IMR-90 (cell line): Measurements from ENCODE around the gene LDB2. TPM values are rescaled to one million over a fixed set of nuclear protein-coding genes. Genes with fewer than 3 reads are reported as not detected.
A peak's percentile ranks its signal among the peaks of the same experiment; 100 is the strongest.
"Not testable (repeated sequence)": the region's sequence is repeated elsewhere in the genome, so short reads cannot be mapped to it uniquely, and the experiment has no call there.

Experiments
- ATAC-seq: fragments of 200-7000 bp; cut with Tn5 transposase; 2 replicates; pipeline ENCODE4 v1.9.1; 2020; ENCODE audit warnings: low read depth, mild to moderate bottlenecking, moderate library complexity
- BruUV-seq: library from RNA; stranded (reverse); fragments of 400-500 nt; replicated peaks from 2 replicates; lab custom pipeline; 2021; lab: Mats Ljungman, UMichigan
- CTCF ChIA-PET: fragments of 300-600 bp; formaldehyde crosslinking; extraction: SDS; loops from one replicate; lab custom pipeline; 2021; ENCODE audit warnings: antibody characterized with exemption; lab: Yijun Ruan, JAX
- POLR2A ChIA-PET: fragments of 300-600 bp; sonication (Branson Sonifier 250); formaldehyde crosslinking; loops from one replicate; lab custom pipeline; 2022; ENCODE audit warnings: antibody characterized with exemption; ENCODE audit not compliant: unreplicated experiment; lab: Charles Lee
- DNase-seq: peaks from one replicate; pipeline ENCODE4 v3.0.0; 2013
- H2AFZ ChIP-seq: replicated peaks from 2 replicates; pipeline ENCODE3; 2013; ENCODE audit warnings: low read length, mild to moderate bottlenecking; ENCODE audit not compliant: poor library complexity
- H2AK5ac ChIP-seq: 2 replicates; pipeline ENCODE4 v1.6.1; 2013; ENCODE audit warnings: low read depth, low read length, inconsistent platforms
- H2AK9ac ChIP-seq: replicated peaks from 2 replicates; pipeline ENCODE3; 2013; ENCODE audit warnings: mild to moderate bottlenecking, low read depth, low read length, moderate library complexity; ENCODE audit not compliant: poor library complexity
- H2BK120ac ChIP-seq: 2 replicates; pipeline ENCODE4 v1.6.1; 2013; ENCODE audit warnings: low read depth, low read length, inconsistent platforms
- H2BK15ac ChIP-seq: 3 replicates; pipeline ENCODE4 v1.6.1; 2013; ENCODE audit warnings: low read depth, low read length, inconsistent platforms
- H2BK20ac ChIP-seq: 2 replicates; pipeline ENCODE4 v1.6.1; 2013; ENCODE audit warnings: low read depth, mild to moderate bottlenecking, inconsistent platforms, low read length, moderate library complexity
- H2BK5ac ChIP-seq: 2 replicates; pipeline ENCODE4 v1.6.1; 2013; ENCODE audit warnings: mild to moderate bottlenecking, low read depth, low read length, inconsistent platforms; ENCODE audit not compliant: poor library complexity, severe bottlenecking
- H3K14ac ChIP-seq: replicated peaks from 2 replicates; pipeline ENCODE4 v1.6.1; 2013; ENCODE audit warnings: low read depth, low read length, inconsistent platforms
- H3K18ac ChIP-seq: 2 replicates; pipeline ENCODE4 v1.6.1; 2013; ENCODE audit warnings: low read depth, low read length, control low read depth
- H3K23ac ChIP-seq: 2 replicates; pipeline ENCODE4 v1.6.1; 2013; ENCODE audit warnings: low read depth, low read length, inconsistent platforms
- H3K27ac ChIP-seq: 2 replicates; pipeline ENCODE4 v1.5.1; 2013; ENCODE audit warnings: mild to moderate bottlenecking, control low read depth, low read length; ENCODE audit not compliant: insufficient read depth
- H3K27me3 ChIP-seq: 2 replicates; pipeline ENCODE4 v1.6.1; 2013; ENCODE audit warnings: low read length; ENCODE audit not compliant: control insufficient read depth, insufficient read depth
- H3K36me3 ChIP-seq: 2 replicates; pipeline ENCODE4 v1.6.1; 2013; ENCODE audit warnings: low read length, mixed read lengths; ENCODE audit not compliant: control insufficient read depth, insufficient read depth
- H3K4ac ChIP-seq: 2 replicates; pipeline ENCODE4 v1.6.1; 2013; ENCODE audit warnings: low read depth, low read length, inconsistent platforms
- H3K4me1 ChIP-seq: 2 replicates; pipeline ENCODE4 v1.6.1; 2013; ENCODE audit warnings: low read length, mixed read lengths; ENCODE audit not compliant: control insufficient read depth, insufficient read depth
- H3K4me2 ChIP-seq: 2 replicates; pipeline ENCODE4 v1.6.1; 2013; ENCODE audit warnings: low read depth, mild to moderate bottlenecking, control low read depth, low read length, moderate library complexity
- H3K4me3 ChIP-seq: 2 replicates; pipeline ENCODE4 v1.5.1; 2013; ENCODE audit warnings: low read depth, mild to moderate bottlenecking, control low read depth, low read length, moderate library complexity; ENCODE audit not compliant: insufficient read depth
- H3K56ac ChIP-seq: 2 replicates; pipeline ENCODE4 v1.6.1; 2013; ENCODE audit warnings: low read length, inconsistent platforms; ENCODE audit not compliant: insufficient read depth; ENCODE audit errors: extremely low read depth
- H3K79me1 ChIP-seq, 2 experiments: 2 replicates each; pipeline ENCODE4 v1.6.1; 2013; ENCODE audit warnings: low read length in 2 of 2, inconsistent platforms in 1 of 2, low read depth in 1 of 2
- H3K9ac ChIP-seq: 2 replicates; pipeline ENCODE4 v1.6.1; 2013; ENCODE audit warnings: low read depth, low read length, control low read depth
- H3K9me1 ChIP-seq: 2 replicates; pipeline ENCODE4 v1.6.1; 2013; ENCODE audit warnings: low read length, inconsistent platforms; ENCODE audit not compliant: insufficient read depth
- H3K9me3 ChIP-seq: 2 replicates; pipeline ENCODE4 v1.6.1; 2013; ENCODE audit warnings: low read length; ENCODE audit not compliant: control insufficient read depth, insufficient read depth
- H4K20me1 ChIP-seq: 2 replicates; pipeline ENCODE4 v1.6.1; 2013; ENCODE audit warnings: low read length, inconsistent platforms; ENCODE audit not compliant: insufficient read depth
- H4K5ac ChIP-seq: 2 replicates; pipeline ENCODE4 v1.6.1; 2013; ENCODE audit warnings: mild to moderate bottlenecking, low read depth, low read length, control low read depth
- H4K8ac ChIP-seq, 2 experiments: 2 replicates each; pipeline ENCODE4 v1.6.1; 2013; ENCODE audit warnings: low read depth in 2 of 2, low read length in 2 of 2, control low read depth in 1 of 2, inconsistent platforms in 1 of 2
- H4K91ac ChIP-seq: 2 replicates; pipeline ENCODE4 v1.6.1; 2013; ENCODE audit warnings: low read depth, low read length, inconsistent platforms; ENCODE audit not compliant: insufficient read depth
- CTCF ChIP-seq: conservative IDR thresholded peaks from 2 replicates; pipeline ENCODE4 v1.5.1; 2012; ENCODE audit warnings: mild to moderate bottlenecking, low read depth, low read length, improper control_type of control experiment
- WGBS, 2 experiments: methylation state at CpG; one replicate each; pipeline versions ENCODE4 v1.1.5 to v1.1.7; 2013; ENCODE audit warnings: missing lambda C conversion rate in 2 of 2; ENCODE audit not compliant: insufficient read length in 1 of 2; ENCODE audit errors: extremely low coverage in 2 of 2; 5-methylcytosine and 5-hydroxymethylcytosine counted together
- dilution Hi-C: fragments of 300-500 bp; cut with HindIII; formaldehyde crosslinking; loops from one replicate; pipeline ENCODE4 v1.14.3; 2018; ENCODE audit warnings: low sequenced_read_pairs; ENCODE audit not compliant: unreplicated experiment
- in situ Hi-C: fragments of 300-500 bp; cut with MboI; formaldehyde crosslinking; loops from 3 replicates; pipeline ENCODE4 v1.14.3; 2019; ENCODE audit warnings: low sequenced_read_pairs, inconsistent platforms, mixed read lengths
- intact Hi-C: fragments of 100-400 bp; cut with micrococcal nuclease; formaldehyde crosslinking; loops from 2 replicates; pipeline ENCODE4 v1.10.0; 2022
- polyA plus RNA-seq, 3 experiments: library from polyadenylated mRNA; depleted of rRNA; stranded (reverse); fragments of >200 nt; gene quantifications; 2 replicates each; pipeline ENCODE4 v1.2.3, GENCODE V29; 2012; ENCODE audit warnings: low replicate concordance in 1 of 3
- total RNA-seq: library from RNA; depleted of rRNA; stranded (reverse); fragments of >200 nt; gene quantifications from 2 replicates; pipeline ENCODE4 v1.2.3, GENCODE V29; 2012

Gene LDB2
- total and polyA plus RNA-seq, 2 of the 4 experiments (the other 2 are of a cell fraction), result 67.9 to 116 TPM

DNA sequence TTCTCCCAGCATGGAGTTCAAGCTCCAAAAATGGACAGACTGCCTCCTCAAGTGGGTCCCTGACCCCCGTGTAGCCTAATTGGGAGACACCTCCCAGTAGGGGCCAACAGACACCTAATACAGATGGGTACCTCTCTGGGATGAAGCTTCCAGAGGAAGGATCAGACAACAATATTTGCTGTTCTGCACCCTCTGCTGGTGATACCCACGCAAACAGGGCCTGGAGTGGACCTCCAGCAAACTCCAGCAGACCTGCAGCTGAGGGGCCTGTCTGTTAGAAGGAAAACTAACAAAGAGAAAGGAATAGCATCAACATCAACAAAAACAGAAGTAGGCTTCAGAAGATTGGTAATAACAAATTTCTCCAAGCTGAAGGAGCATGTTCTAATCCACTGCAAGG lies 269.2 kb downstream of the LDB2 start:
- DNase-seq, H3K56ac ChIP-seq, H3K4me3 ChIP-seq, H3K9me3 ChIP-seq, H3K27me3 ChIP-seq, H3K4me2 ChIP-seq, H3K9ac ChIP-seq, ATAC-seq, dilution Hi-C loops, H4K20me1 ChIP-seq, BruUV-seq, in situ Hi-C loops, H3K23ac ChIP-seq, H2AK9ac ChIP-seq, H2AFZ ChIP-seq, H3K36me3 ChIP-seq: not testable (repeated sequence)
- POLR2A ChIA-PET, result interaction anchor here (0.6 kb wide), 1 partner anchor 157 kb away, joined by 3 read pairs; no protein-coding TSS in a partner anchor
- Histone ChIP-seq H3K79me1 (peaks cover 0 to 23% of the 10 kb centered on the region in 2 experiments; a peak in 2 of 4 replicates), H3K18ac (peak overlapping the region; percentile 94), H4K5ac (peak overlapping the region; percentile 100), H3K4me1 (peaks cover 20% of the 10 kb centered on the region), H4K8ac (peak overlapping the region; percentile 32 to 76; a peak in 3 of 4 replicates), H2AK5ac (peak overlapping the region; percentile 99), H2BK120ac (peak overlapping the region; percentile 88), H3K4ac (peak overlapping the region; percentile 89), H3K27ac (peak overlapping the region; percentile 92), H4K91ac (peak overlapping the region; percentile 98; the same call in 1 of the 2 replicates), H3K14ac (0 out of 2 replicates have a peak overlapping the region, but pooled peaks have one; percentile 62), H2BK15ac (peak overlapping the region; percentile 98; the same call in 1 of the 3 replicates), H2BK5ac (peak overlapping the region; percentile 89), H3K9me1 (peaks cover 13% of the 10 kb centered on the region), H2BK20ac (peak overlapping the region; percentile 81)
- 0 out of 2 replicates have a peak, but pooled peaks have one; percentile 2 for TF ChIP-seq CTCF
- CTCF ChIA-PET, result interaction anchor here (0.7 to 1.2 kb wide), 2 partner anchors 8 to 105 kb away, joined by 3 to 4 read pairs; no protein-coding TSS in a partner anchor
- intact Hi-C loops, result loop anchor here (10.0 kb wide), 2 partner anchors 266 to 816 kb away; partner anchors contain the start of gene LDB2
- WGBS, 2 experiments, result no CpG with 5 or more reads among the region's 2 CpGs

DNA sequence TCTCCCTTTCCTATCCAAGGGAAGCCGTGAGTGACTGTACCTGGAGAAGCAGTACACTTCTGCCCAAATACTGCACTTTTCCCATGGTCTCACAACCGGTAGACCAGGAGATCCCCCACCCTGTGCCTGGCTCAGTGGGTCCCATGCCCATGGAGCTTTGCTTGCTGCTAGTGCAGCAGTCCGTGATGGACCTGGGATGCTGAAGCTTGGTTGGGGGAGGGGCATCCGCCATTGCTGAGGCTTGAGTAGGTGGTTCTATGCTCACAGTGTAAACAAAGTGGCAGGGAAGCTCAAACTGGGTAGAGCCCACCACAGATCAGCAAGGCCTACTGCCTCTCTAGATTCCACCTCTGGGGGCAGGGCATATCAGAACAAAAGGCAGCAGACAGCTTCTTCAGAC lies 269.6 kb downstream of the LDB2 start:
- H3K36me3 ChIP-seq, H4K20me1 ChIP-seq, BruUV-seq, H3K4me3 ChIP-seq, ATAC-seq, H3K56ac ChIP-seq, in situ Hi-C loops, H3K27me3 ChIP-seq, H3K9ac ChIP-seq, dilution Hi-C loops, POLR2A ChIA-PET, H3K4me2 ChIP-seq, H3K9me3 ChIP-seq, DNase-seq: not testable (repeated sequence)
- Histone ChIP-seq H3K23ac (peak overlapping the region; percentile 35; the same call in 1 of the 2 replicates), H2BK5ac (peak overlapping the region; percentile 89), H3K18ac (peak overlapping the region; percentile 94), H3K4ac (peak overlapping the region; percentile 89), H3K4me1 (peaks cover 20% of the 10 kb centered on the region), H2AFZ (peak overlapping the region; percentile 74), H4K5ac (peak overlapping the region; percentile 100), H2BK120ac (peak overlapping the region; percentile 88), H3K79me1 (peaks cover 0 to 23% of the 10 kb centered on the region in 2 experiments; a peak in 2 of 4 replicates), H4K8ac (peak overlapping the region; percentile 32 to 76), H2BK15ac (peak overlapping the region; percentile 98; the same call in 2 of the 3 replicates), H2AK9ac (peak overlapping the region; percentile 82), H2BK20ac (peak overlapping the region; percentile 81), H3K14ac (peak overlapping the region; percentile 62), H3K27ac (peak overlapping the region; percentile 92), H2AK5ac (peak overlapping the region; percentile 99), H3K9me1 (peaks cover 13% of the 10 kb centered on the region), H4K91ac (peak overlapping the region; percentile 98)
- CTCF ChIA-PET, result interaction anchor here (0.6 to 1.2 kb wide), 2 partner anchors 8 to 751 kb away, joined by 3 read pairs; no protein-coding TSS in a partner anchor
- intact Hi-C loops, result loop anchor here (10.0 kb wide), 2 partner anchors 266 to 816 kb away; partner anchors contain the start of gene LDB2
- no CpG with 5 or more reads among the region's 4 CpGs for WGBS, 2 experiments
